SKM-1 (cell line): ENCODE results near the gene ZNF148.

Experiments
- DNase-seq: peaks from one replicate; lab custom pipeline; 2025; ENCODE audit not compliant: unreplicated experiment; lab: John Stamatoyannopoulos, UW

Gene ZNF148

DNA sequence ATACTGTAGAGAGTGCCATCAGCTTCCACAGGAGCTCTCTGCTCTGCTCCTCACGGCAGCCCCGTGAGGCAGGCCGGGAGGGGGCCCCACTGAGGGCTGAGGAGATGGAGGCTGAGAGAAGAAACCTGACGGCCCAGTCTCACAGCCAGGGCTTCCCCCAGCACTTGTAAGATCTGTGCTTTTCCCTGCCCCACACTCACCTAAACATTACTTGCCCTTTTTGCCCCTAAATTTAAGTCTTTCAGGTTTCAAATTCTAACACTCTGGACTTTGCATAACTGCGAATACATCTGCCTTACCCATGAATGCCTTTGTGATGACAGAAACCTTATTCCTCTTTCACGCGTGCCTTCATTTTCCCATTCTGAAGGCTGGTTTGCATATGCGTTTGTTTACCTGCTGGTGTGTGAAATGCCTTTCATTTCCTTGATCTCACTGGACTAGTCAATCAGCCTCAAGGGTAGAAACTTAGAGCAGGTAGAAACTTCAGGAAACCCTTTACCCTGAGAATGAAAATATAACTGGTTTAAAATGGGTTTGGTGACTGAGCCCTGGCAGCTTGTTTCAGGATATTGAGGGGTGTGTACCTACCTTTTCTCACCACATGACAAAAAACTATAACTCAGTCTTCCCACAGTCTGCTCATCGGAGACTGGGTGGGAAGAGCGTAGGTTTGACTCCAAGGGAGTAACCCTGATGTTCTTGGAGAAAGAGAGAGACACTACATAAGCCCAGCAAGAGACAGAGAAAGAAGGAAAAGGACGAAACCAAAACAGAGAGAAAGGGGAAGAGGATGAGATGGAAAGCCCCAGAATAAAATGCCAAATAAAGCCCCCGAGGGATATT is 182.7 kb downstream of the ZNF148 start:
- DNase-seq = no peak

DNA sequence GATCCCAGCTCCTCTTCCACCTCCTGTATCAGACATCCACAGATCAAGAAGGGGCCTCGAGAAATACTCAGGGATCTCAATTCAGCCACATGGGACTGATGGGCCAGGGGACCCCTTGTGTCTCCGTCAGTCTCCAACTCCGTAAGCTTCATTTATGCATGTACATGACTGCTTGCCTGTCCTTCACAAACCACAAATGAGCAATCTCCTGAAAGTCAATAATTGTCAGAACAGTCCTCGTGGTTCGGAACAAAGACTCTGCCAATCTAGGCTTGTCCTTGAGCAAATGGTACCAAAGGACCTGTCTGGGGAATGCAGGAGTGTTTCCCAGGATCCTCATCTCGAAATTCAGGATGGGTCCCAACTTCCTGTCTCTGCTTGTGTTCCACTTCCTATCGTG is 183.4 kb downstream of the ZNF148 start:
- DNase-seq = no peak

DNA sequence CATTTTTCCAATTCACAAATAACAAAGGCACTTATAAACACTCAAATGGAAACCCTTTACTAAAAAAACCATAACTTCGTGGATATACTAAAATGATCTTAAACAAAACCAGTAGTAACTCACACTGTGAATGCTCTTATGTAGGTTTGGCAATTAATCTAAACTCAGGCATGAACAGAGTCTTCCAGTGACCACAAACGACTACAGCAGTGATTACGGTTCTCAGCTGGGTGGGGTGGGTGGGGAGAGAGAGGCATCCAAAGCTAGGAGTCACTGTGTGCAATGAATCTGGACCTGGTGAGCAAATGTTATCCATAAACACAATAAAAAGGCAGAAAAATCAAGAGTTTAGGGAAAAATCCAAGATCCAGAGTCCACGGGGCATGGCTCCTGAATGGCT is 183.9 kb downstream of the ZNF148 start:
- DNase-seq = no peak

DNA sequence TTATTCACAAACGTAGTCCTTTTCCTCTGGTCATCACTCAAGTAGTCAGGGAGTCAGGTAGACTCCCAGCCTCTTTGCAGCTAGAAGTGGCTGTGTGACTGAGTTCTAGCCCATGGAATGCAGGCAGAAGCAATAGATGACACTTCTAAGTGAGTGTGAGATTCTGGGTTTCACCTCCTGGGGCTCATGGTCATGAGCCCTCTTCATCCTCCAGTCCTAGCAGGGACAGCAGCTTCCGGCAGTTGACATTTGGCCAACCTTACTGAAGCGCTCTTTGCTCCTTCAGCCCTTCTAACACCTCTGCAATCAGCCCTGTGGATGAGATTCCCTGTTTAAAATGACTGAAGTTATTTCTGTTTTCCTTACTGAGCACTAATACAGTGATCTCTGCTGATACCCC is 184.3 kb downstream of the ZNF148 start:
- no peak for DNase-seq

DNA sequence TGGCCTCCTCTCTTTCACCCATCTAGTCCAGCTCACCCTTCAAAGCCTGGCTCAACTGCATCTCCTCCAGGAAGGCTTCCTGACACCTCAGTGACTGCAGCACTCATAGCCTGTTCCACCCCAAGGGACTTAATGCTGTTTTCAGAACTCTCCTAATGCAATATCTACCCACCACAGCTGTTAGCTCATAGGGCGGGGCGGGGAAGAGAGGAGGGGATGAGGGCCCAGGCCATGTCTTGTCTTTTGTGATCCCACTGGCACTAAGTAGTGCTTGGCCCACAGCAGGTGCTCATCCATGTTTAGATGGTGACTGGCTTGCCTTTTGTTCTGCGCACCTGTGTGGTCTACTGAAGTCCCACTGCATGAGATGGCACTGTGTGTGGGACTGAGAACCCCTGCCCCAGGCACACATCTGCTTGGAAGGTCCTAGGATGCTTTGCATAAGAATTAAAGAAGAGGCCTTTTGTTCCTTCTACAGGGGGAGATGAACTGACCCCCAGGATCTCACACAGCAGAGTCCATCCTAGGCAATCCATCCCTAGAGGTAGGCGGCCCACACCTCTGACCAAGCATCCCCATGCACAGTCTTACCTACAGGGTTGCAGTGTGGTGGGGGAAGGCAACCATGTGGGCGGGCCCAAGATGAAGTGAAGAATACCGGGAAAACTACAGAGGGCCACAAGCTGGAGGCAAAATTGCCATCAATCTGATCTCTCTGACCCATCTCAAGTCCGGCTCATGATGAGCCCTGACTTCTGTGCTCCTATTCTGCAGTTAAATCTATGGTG is 185.6 kb downstream of the ZNF148 start:
- DNase-seq = no peak

DNA sequence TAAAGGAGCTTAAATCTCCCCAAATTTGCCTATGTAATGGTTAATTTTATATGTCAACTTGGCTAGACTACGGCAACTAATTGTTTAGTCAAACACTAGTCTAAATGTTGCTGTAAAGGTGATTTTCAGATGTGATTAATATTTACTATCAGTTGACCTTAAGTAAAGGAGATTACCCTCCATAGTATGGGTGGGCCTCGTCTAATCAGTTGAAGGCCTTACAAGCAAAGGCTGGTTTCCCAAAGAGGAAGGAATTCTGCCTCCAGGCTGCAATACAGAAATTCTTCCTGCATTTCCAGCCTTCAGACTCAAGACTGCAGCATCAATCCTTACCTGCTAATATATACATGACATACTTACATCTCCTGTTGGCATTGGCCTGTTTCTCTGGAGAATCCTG is 186.2 kb downstream of the ZNF148 start:
- DNase-seq = no peak

DNA sequence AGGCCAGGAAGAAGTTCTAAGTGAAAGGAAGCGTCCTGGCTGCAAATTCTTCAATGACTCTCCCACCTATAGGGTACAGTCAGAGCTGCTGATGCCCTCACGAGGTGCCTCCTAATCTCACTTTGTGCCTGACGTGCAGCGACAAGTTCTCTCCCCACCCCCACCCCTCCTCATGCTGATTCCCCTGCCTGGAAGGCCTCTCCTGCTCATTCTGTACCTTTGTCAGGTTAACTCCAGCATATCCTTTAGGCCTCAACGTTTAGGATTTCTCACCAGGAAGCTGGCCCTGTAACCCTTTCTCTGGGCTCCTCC is 187.6 kb downstream of the ZNF148 start:
- no peak for DNase-seq

DNA sequence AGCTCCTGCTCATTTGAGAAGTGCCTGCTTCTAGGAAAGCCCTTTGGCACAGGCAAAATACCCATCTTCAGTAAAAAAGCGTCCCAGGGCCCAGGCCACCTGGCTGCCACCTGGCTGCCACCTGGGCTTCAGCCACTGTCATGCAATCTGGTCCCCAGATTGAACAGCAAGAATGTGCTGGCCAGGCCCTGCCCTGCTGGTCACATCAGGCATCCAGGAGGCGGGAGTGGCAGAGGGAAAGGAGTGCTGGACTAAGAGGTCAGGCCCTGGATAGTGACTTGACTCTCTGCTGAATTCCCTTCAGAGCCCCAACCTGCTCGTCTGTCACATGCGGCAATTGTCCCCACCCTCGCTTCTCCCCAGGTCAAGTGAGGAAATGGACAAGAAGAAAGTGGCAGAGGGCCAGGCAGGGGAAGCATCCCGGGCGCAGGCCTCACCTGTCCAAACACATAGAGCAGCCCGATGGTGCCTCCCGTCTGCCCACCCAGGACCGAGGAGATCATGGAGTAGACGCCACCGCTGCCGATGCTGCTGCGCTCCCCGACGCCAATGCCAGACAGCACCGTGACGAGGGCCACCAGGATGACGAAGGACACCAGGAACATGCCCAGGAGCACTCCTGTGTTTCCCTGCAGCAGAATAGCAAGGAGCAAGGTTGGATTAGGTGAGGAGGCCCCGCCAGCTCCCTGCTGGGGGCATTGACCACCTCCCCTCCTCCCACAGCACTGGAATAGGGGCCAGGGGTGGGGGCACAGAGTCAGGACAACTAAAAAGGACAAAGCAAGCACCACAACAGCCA is 188.1 kb downstream of the ZNF148 start:
- DNase-seq = no peak

DNA sequence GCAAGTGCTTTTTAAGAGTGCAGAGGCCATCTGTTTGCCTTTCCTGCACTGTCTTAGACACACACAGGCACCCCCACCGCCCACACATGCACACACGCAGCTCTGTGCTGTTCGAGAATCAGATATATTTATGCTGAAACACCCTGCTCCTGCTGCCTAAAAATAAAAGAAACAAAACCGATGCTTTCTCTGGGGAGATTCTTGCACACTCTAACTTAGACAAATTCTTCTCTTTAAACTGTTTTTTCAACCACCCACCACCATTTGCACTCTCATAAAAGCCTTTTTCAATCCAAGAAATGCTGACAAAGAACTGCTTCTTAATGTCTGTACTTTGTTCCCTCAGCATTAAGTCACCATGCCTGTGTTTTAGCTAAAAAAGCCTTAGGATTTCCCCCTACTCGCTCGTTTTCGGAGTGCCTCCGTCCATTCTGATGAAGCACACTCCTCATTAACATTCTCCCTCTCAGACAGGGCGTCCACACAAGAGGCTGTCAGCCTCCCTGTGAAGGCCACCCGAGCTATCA is 188.8 kb downstream of the ZNF148 start:
- DNase-seq = no peak

DNA sequence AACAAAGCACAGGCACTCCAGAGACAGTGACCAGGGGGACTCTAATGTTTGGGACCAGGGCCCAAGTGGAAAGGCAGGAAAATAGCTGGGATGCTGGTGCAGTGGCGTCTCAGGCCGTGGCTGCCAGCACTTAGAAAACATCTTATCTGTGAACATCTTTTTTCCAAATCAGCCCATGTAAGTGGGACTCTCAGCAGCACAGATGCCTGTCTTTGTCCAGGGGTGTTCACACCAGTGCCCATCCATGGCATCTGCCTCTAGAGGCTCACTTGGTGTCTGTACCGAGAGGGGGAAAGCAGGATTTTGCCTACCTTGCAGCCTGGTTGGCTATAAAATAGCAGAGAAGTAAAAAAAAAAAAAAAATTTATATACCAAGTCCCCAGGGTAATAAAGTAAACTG is 189.3 kb downstream of the ZNF148 start:
- DNase-seq = no peak

DNA sequence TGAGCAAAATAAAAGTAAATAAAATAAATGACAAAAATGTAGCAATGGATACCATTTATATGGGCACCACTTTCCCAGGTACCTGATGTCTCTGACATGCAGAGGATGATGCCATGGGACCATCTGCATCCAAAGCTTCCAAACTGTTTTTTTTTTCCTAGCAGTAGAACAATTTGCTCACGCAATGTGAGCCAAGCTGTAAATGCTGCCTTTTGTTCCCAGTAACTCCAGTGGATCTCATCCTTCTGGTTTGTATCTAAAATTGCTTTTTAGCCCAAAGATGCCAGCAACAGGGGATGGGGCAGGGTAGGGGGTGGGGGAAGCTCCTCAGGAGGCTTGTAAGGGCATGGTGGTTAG is 195.3 kb downstream of the ZNF148 start:
- no peak for DNase-seq

DNA sequence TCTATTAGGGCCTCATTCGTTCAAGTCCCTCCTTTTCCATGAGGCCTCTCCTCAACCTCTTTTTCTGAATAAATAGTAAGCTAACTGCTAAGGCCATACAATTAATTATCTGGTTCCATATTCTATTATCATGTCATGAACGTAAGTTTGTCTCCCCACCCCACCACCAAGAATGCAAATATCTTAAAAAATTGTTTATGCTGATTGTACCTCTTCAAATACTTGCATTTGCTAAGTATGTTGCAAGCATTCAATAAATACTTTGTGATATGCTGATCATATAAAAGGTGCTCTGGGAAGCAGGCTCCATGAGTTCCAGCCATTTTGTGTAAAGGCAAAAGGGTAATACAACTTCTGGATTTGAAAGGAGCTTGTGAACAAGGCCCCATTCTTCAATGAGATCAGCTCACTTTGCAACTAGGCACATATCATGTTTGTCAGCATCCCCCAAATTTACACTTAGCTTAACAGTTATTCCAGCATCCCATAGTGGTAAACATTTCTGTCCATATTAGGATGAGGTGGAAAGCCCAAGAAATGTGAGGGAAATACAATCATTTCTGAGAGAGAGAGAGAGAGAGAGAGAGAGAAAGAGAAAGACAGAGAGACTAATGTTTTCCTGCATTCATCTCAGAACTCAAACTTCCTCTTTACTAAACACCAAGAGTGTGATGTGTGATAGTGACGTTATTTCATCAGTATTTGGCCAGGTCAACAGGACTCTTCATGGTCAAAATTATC is 195.8 kb downstream of the ZNF148 start:
- DNase-seq = no peak

DNA sequence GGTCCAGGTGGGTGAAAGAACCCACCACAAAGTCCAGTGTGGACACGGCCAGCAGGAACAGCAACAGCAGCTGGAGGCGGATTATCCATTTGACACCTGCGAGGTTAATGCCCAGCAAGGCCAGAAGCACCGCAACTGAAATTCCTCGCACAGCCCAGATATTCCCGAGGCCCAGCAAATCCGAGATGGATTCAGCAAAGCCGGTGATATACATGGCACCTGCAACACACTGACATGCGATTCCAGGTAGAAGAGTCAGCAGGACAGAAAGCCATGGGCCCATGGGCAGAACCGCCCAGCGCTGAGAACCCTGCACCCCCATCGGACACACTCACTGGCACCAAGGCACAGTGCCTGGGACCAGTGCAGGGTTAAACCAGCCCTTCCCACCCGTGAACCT is 197.4 kb downstream of the ZNF148 start:
- no peak for DNase-seq
